Measurements from ENCODE around the gene CNTNAP4. TPM values are rescaled to one million over a fixed set of nuclear protein-coding genes. Genes with fewer than 3 reads are reported as not detected.

Gene CNTNAP4
- total and polyA plus RNA-seq, 10 of the 15 experiments (the other 5 are each of a cell fraction or from before 2014, with no cell fraction given) = 0.45 to 1.9 (median 0.90) TPM

DNA sequence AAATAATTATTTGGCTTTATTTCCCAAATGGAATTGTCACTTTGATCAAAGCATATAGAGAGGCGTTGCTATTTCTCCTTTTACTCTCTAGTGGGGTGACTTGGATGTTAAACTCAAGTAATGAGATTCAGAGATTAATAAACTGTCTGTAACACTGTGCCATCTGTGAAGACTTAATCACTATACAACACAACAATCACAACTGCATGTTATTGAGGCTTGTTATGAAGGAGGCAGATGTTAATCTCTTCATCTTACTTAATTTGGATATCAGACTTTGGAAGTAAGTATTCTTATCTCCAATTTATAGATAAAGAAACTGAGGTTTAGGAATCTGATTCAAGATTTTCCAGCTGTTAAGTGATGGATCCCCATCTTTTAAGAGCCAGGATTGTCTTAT, 132.5 kb downstream of the CNTNAP4 start:
- no peak for FAIRE-seq
- BruUV-seq (replicated peaks) = no TSS peak

More for the DNA sequence above, 132.5 kb downstream of the CNTNAP4 start:
- DNase-seq (ENCODE audit: low read depth, low spot score) (no peak), ATAC-seq (no peak)
- POLR2A ChIA-PET = no interaction called here
- Histone ChIP-seq H4K20me1 (ENCODE audit: control insufficient read depth, insufficient read depth) (no peaks in the 10 kb centered on the region), H3K79me2 (ENCODE audit: control insufficient read depth, insufficient read depth, low read length) (no peaks in the 10 kb centered on the region), H3K27ac (ENCODE audit: control insufficient read depth, insufficient read depth) (no peak overlapping the region), H3K27me3 (replicated peaks in 1 of 2; ENCODE audit: control insufficient read depth in 2 of 2, insufficient read depth in 2 of 2, low read length in 1 of 2) (no peaks in the 10 kb centered on the region), H3K4me3 (no peak overlapping the region), H3K4me1 (ENCODE audit: control insufficient read depth, insufficient read depth, low read length) (no peaks in the 10 kb centered on the region), H3K36me3 (ENCODE audit: control insufficient read depth in 2 of 2, insufficient read depth in 2 of 2, low read length in 1 of 2) (no peaks in the 10 kb centered on the region), H3K4me2 (ENCODE audit: control insufficient read depth, insufficient read depth) (no peak overlapping the region), H3K9me3 (replicated peaks; ENCODE audit: control insufficient read depth, insufficient read depth, low read length) (no peaks in the 10 kb centered on the region), H2AFZ (ENCODE audit: control insufficient read depth, low read depth, low read length) (no peak overlapping the region), H3K9ac (ENCODE audit: control insufficient read depth, insufficient read depth, low read length) (no peak overlapping the region)
- SMC1A ChIA-PET (ENCODE audit: uncharacterized antibody, unreplicated experiment) = no interaction called here
- CTCF ChIA-PET = no interaction called here
- RAD21 ChIA-PET (ENCODE audit: unreplicated experiment) = no interaction called here
- no peak for TF ChIP-seq HCFC1 (IDR thresholded peaks at IDR 0.05; ENCODE audit: low read length)
- TF ChIP-seq E4F1 (IDR thresholded peaks at IDR 0.05; ENCODE audit: borderline replicate concordance, partially characterized antibody) = no peak
- no peak for TF ChIP-seq MYC (IDR thresholded peaks at IDR 0.05; ENCODE audit: insufficient read depth, insufficient read length, insufficient replicate concordance, low read length, severe bottlenecking)
- TF ChIP-seq NBN (IDR thresholded peaks at IDR 0.05) = no peak
- TF ChIP-seq EGR1 (IDR thresholded peaks at IDR 0.05; ENCODE audit: borderline replicate concordance in 1 of 2, low read depth in 2 of 2, low read length in 2 of 2) = no peak
- no peak for TF ChIP-seq NR2C2 (IDR thresholded peaks at IDR 0.05; ENCODE audit: borderline replicate concordance, control insufficient read depth, insufficient read length, low read depth)
- no peak for TF ChIP-seq IRF4 (IDR thresholded peaks at IDR 0.05; ENCODE audit: low read depth, low read length)
- TF ChIP-seq SUPT20H (IDR thresholded peaks at IDR 0.05; ENCODE audit: borderline replicate concordance, control insufficient read depth, low read depth, low read length) = no peak
- no peak for TF ChIP-seq SMARCA5 (IDR thresholded peaks at IDR 0.05)
- no peak for TF ChIP-seq PML (IDR thresholded peaks at IDR 0.05; ENCODE audit: low read length)
- no peak for TF ChIP-seq SIN3A (IDR thresholded peaks at IDR 0.05; ENCODE audit: low read depth, low read length)
- intact Hi-C loops (cut with micrococcal nuclease; ENCODE audit: unreplicated experiment) (no loop called here), in situ Hi-C loops (cut with MboI) (no loop called here)
- 0% methylated on average over 1 of the region's 1 CpG for WGBS (ENCODE audit: insufficient coverage, insufficient replicate concordance, low lambda C conversion rate, missing lambda C conversion rate)

All from GM12878 (cell line).